ENCODE data around the gene RASGRP4. TPM values are rescaled to one million over a fixed set of nuclear protein-coding genes. Genes with fewer than 3 reads are reported as not detected.

Gene RASGRP4
- total RNA-seq, 1 experiment from 2014 or later = not detected

- ChIA-PET CTCF (no interaction called here), RAD21 (ENCODE audit: low non-redundant PET in 1 of 2, low total read pairs in 2 of 2, uncharacterized antibody in 2 of 2, unreplicated experiment in 2 of 2) (no interaction called here), POLR2A (interaction anchor here (0.6 to 1.0 kb wide), 2 partner anchors 12 to 15 kb away, joined by 3 read pairs; no protein-coding TSS in a partner anchor)
- H3K4me3 ChIP-seq (replicated peaks in 1 of 2; ENCODE audit: low read depth in 1 of 2, low read length in 2 of 2) = no peak overlapping the region
- no peaks in the 10 kb centered on the region for H4K20me1 ChIP-seq (ENCODE audit: insufficient read depth)
- intact Hi-C loops (cut with micrococcal nuclease) = no loop called here
- no TSS peak for BruUV-seq (replicated peaks)
- H3K9ac ChIP-seq (ENCODE audit: low read length) = peak overlapping the region; percentile 43
- no peaks in the 10 kb centered on the region for H3K9me3 ChIP-seq (ENCODE audit: control insufficient read depth in 1 of 2, insufficient read depth in 1 of 2, low read depth in 1 of 2, low read length in 2 of 2)
- H2AFZ ChIP-seq (ENCODE audit: low read depth, low read length, poor library complexity, severe bottlenecking) = peak overlapping the region; percentile 56
- peaks cover 14 to 16% of the 10 kb centered on the region in 2 experiments; a peak in 3 of 4 replicates for H3K4me1 ChIP-seq (ENCODE audit: control insufficient read depth in 1 of 2, insufficient read depth in 2 of 2, low read length in 2 of 2)
- no peaks in the 10 kb centered on the region for H3K27me3 ChIP-seq (ENCODE audit: insufficient read depth, low read length)
- H3K36me3 ChIP-seq (ENCODE audit: control insufficient read depth in 1 of 2, insufficient read depth in 2 of 2, low read length in 2 of 2) = no peaks in the 10 kb centered on the region
- no peak for DNase-seq (ENCODE audit: low read depth, low spot score)
- TF ChIP-seq ELF1 (IDR thresholded peaks at IDR 0.05; ENCODE audit: borderline replicate concordance, low read depth) (no peak), MAX (IDR thresholded peaks at IDR 0.05) (no peak), SRF (IDR thresholded peaks at IDR 0.05; ENCODE audit: low read depth) (no peak), JUND (IDR thresholded peaks at IDR 0.05) (no peak), ZFX (IDR thresholded peaks at IDR 0.05) (no peak), CEBPB (IDR thresholded peaks at IDR 0.05; ENCODE audit: low read depth) (no peak), SIN3A (IDR thresholded peaks at IDR 0.05; ENCODE audit: low read depth) (no peak), SP1 (IDR thresholded peaks at IDR 0.05; ENCODE audit: low read depth) (no peak), EGR1 (IDR thresholded peaks at IDR 0.05; ENCODE audit: low read depth) (no peak), CBX3 (IDR thresholded peaks at IDR 0.05; ENCODE audit: low read depth) (no peak), TCF7L2 (IDR thresholded peaks at IDR 0.05; ENCODE audit: borderline replicate concordance, extremely low read depth, insufficient read depth, insufficient read length) (no peak), ZBTB33 (IDR thresholded peaks at IDR 0.05; ENCODE audit: extremely low read depth, insufficient replicate concordance, low read length) (no peak), YY1 (IDR thresholded peaks at IDR 0.05; ENCODE audit: extremely low read depth, insufficient replicate concordance, low read depth, low read length) (no peak), REST (IDR thresholded peaks at IDR 0.05; ENCODE audit: low read depth) (no peak)
- no peak for ATAC-seq
- peak overlapping the region; percentile 21 for H3K27ac ChIP-seq (ENCODE audit: low read depth, low read length)
- H3K9me2 ChIP-seq (ENCODE audit: insufficient read depth) = no peaks in the 10 kb centered on the region
- no peaks in the 10 kb centered on the region for H3K79me2 ChIP-seq (ENCODE audit: insufficient read depth, low read length)
- peak overlapping the region; percentile 94 for H3K4me2 ChIP-seq (ENCODE audit: low read length)
Measured at GRCh38 chr19:38417146-38417543, 8.9 kb downstream of the RASGRP4 start.

All from HCT116 (cell line).